Heart left ventricle (tissue), 16 donors: Measurements from ENCODE around the gene MFSD8. TPM values are rescaled to one million over a fixed set of nuclear protein-coding genes. Genes with fewer than 3 reads are reported as not detected.
"Not testable (repeated sequence)": the region's sequence is repeated elsewhere in the genome, so short reads cannot be mapped to it uniquely, and the experiment has no call there.

Source experiments
- ATAC-seq, 4 donors: fragments of 200-7000 bp; cut with Tn5 transposase; one replicate each; pipeline ENCODE4 v1.9.1; 2020 to 2022; ENCODE audit warnings: moderate library complexity in 4 of 4, mild to moderate bottlenecking in 3 of 4, moderate number of reproducible peaks in 1 of 4
- DNase-seq, 5 donors: peaks; one replicate each; pipeline ENCODE4 v3.0.0-alpha.2; 2020
- H3K27ac ChIP-seq, 12 donors: fragments of 200-600 bp; sonication (generic) in 4 of 12; one replicate each; pipeline versions ENCODE4 v1.5.0 to v1.8.0; 2016 to 2022; ENCODE audit warnings: mild to moderate bottlenecking in 2 of 12
- H3K27me3 ChIP-seq, 9 donors: fragments of 200-600 bp; sonication (generic) in 2 of 9; one replicate each; pipeline versions ENCODE4 v1.5.1 to v1.8.0; 2016 to 2022; ENCODE audit warnings: mild to moderate bottlenecking in 3 of 9
- H3K36me3 ChIP-seq, 9 donors: fragments of 200-600 bp; sonication (generic) in 2 of 9; one replicate each; pipeline versions ENCODE4 v1.5.0 to v1.8.0; 2018 to 2022; ENCODE audit warnings: mild to moderate bottlenecking in 2 of 9
- H3K4me1 ChIP-seq, 12 donors: fragments of 200-600 bp; sonication (generic) in 4 of 12; one replicate each; pipeline versions ENCODE4 v1.5.0 to v1.8.0; 2016 to 2022; ENCODE audit warnings: mild to moderate bottlenecking in 3 of 12
- H3K4me3 ChIP-seq, 12 donors: fragments of 200-600 bp; sonication (generic) in 4 of 12; one replicate each; pipeline versions ENCODE4 v1.5.0 to v1.8.0; 2017 to 2022; ENCODE audit warnings: mild to moderate bottlenecking in 9 of 12, moderate library complexity in 4 of 12
- H3K9me3 ChIP-seq, 12 donors: fragments of 200-600 bp; sonication (generic) in 4 of 12; one replicate each; pipeline versions ENCODE4 v1.5.0 to v1.8.0; 2016 to 2022; ENCODE audit warnings: mild to moderate bottlenecking in 1 of 12
- POLR2A ChIP-seq, 2 donors: fragments of 450-650 bp; IDR thresholded peaks; one replicate each; pipeline ENCODE4 v1.6.1; 2017; ENCODE audit warnings: antibody characterized with exemption in 2 of 2, mild to moderate bottlenecking in 2 of 2, moderate library complexity in 2 of 2
- WGBS, 4 donors: extraction: QIAGEN DNeasy Blood & Tissue Kit in 2 of 4; methylation state at CpG; one replicate each; pipeline versions ENCODE4 v1.1.5 to v1.1.7; 2013 to 2018; 5-methylcytosine and 5-hydroxymethylcytosine counted together
- intact Hi-C, 10 donors: fragments of 100-400 bp; cut with DNase I; formaldehyde crosslinking; loops; one replicate each; pipeline versions ENCODE4 v1.11.1 to v1.14.2; 2022
- polyA plus RNA-seq, 2 donors: library from polyadenylated mRNA; stranded (reverse); fragments of 200-250 nt; gene quantifications; one replicate each; pipeline ENCODE4 v1.2.3, GENCODE V29; 2013
- total RNA-seq, 9 donors: library from RNA; depleted of rRNA in 2 of 9; stranded (reverse); fragments of >200 nt in 2 of 9; fragmentation: NEBNext Ultra II Directional in 3 of 9; extraction: Animal tissue kit (Norgen Biotek cat#: 25700) in 3 of 9; gene quantifications; one replicate each; pipeline versions ENCODE4 v1.1.0 to v1.2.4, GENCODE V29; 2016 to 2023
- TF ChIP-seq, protein P1 (sequence below), 12 donors: fragments of 200-600 bp; sonication (generic) in 4 of 12; IDR thresholded peaks; one replicate each; pipeline versions ENCODE4 v1.5.0 to v1.8.0; 2018 to 2022; ENCODE audit warnings: antibody characterized with exemption in 12 of 12, mild to moderate bottlenecking in 5 of 12
- donor health status: ischemic (EF 13 %, LVEDD 7.1; RV severe dilation, severe dysfunction).
- donor health status: healthy with polysubstance abuse.
- donor health status: DM: no; HTN: yes; CAD: no.
- donor health status: DM: no; HTN: no; CAD: no.
- donor health status: ischemic (EF 25% LVEDD 6.9; RV normal size, moderate dysfunction).
- donor health status: ischemic (EF 25% LVEDD 5.7; RV mildly dilated, moderate dysfunction).
- donor health status: healthy.
- donor health status: DM: yes; HTN: yes; CAD: no.
- donor health status: ischemic (EF 35%, LVEDD 5.7; RV mildly dilated, moderate dysfunction).
- donor health status: nonischemic (EF 11% LVEDD 7.7; RV severe dilation, severe dysfunction).
- donor health status: DM: yes; HTN: yes; CAD: no.
- donor health status: PGD.
- donor health status: ischemic (EF 29% LVEDD 5.4; RV normal size, mild dysfunction).
- donor health status: nonischemic (EF 23%, LVEDD 6.1; RV moderate dilation, normal function).

MFSD8 gene
- total and polyA plus RNA-seq, 11 donors = 4.1 to 17.4 (median 9.7) TPM

GRCh38 chr4:127997534-127998388, 32.8 kb upstream of the MFSD8 start:
- intact Hi-C loops = no loop called here
- DNase-seq (no peak), ATAC-seq (peak in 3 of 4 donors; percentile 54 to 74 (median 55))
- H3K4me3 ChIP-seq = no peak overlapping the region
- H3K27me3 ChIP-seq = no peaks in the 10 kb centered on the region
- no peak overlapping the region for H3K27ac ChIP-seq
- peaks cover 0 to 16% (median 0%) of the 10 kb centered on the region in 12 donors for H3K4me1 ChIP-seq
- H3K9me3 ChIP-seq = peaks cover 0 to 30% (median 2%) of the 10 kb centered on the region in 12 donors
- peaks cover 0 to 54% (median 10%) of the 10 kb centered on the region in 9 donors for H3K36me3 ChIP-seq
- WGBS, 4 donors = 83 to 89% (median 86%) methylated on average over 8 of the region's 8 CpGs
- TF ChIP-seq, protein P1, sequence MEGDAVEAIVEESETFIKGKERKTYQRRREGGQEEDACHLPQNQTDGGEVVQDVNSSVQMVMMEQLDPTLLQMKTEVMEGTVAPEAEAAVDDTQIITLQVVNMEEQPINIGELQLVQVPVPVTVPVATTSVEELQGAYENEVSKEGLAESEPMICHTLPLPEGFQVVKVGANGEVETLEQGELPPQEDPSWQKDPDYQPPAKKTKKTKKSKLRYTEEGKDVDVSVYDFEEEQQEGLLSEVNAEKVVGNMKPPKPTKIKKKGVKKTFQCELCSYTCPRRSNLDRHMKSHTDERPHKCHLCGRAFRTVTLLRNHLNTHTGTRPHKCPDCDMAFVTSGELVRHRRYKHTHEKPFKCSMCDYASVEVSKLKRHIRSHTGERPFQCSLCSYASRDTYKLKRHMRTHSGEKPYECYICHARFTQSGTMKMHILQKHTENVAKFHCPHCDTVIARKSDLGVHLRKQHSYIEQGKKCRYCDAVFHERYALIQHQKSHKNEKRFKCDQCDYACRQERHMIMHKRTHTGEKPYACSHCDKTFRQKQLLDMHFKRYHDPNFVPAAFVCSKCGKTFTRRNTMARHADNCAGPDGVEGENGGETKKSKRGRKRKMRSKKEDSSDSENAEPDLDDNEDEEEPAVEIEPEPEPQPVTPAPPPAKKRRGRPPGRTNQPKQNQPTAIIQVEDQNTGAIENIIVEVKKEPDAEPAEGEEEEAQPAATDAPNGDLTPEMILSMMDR (IDR thresholded peaks at IDR 0.05) = peak in 3 of 12 donors; percentile 7 to 35 (median 18)
- TF ChIP-seq POLR2A (IDR thresholded peaks at IDR 0.05) = no peak

DNA sequence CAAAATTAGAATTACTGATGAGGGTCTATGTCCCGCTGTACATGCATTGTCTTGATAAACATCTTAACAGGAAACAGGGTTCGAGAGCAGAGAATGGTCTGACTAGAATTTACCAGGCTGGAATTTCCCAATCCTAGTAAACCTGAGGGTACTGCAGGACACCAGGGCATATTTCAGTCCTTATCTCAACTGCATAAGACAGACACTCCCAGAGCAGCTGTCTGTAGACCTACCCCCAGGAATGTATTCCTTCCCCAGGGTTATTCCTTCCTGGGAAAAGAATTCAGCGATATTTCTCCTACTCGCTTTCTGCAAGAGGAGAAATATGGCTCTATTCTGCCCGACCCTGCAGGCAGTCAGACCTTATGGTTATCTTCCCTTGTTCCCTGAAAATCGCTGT, 31.5 kb upstream of the MFSD8 start:
- peaks cover 0 to 18% (median 0%) of the 10 kb centered on the region in 12 donors for H3K4me1 ChIP-seq
- peaks cover 0 to 30% (median 2%) of the 10 kb centered on the region in 12 donors for H3K9me3 ChIP-seq
- H3K27ac ChIP-seq, ATAC-seq, H3K27me3 ChIP-seq, DNase-seq, H3K4me3 ChIP-seq, intact Hi-C loops: not testable (repeated sequence)
- H3K36me3 ChIP-seq = peaks cover 0 to 54% (median 7%) of the 10 kb centered on the region in 9 donors
- 88 to 98% (median 95%) methylated on average over 6 of the region's 6 CpGs for WGBS, 4 donors

- intact Hi-C loops = no loop called here
- DNase-seq = no peak
- TF ChIP-seq POLR2A (IDR thresholded peaks at IDR 0.05) = no peak
- TF ChIP-seq, protein P1 (IDR thresholded peaks at IDR 0.05) = no peak
- H3K4me3 ChIP-seq = no peak overlapping the region
- H3K4me1 ChIP-seq = peaks cover 0 to 18% (median 0%) of the 10 kb centered on the region in 12 donors
- no peak overlapping the region for H3K27ac ChIP-seq
- peaks cover 0 to 54% (median 10%) of the 10 kb centered on the region in 9 donors for H3K36me3 ChIP-seq
- ATAC-seq = no peak
- H3K27me3 ChIP-seq = no peaks in the 10 kb centered on the region
- 95 to 98% (median 96%) methylated on average over 1 of the region's 1 CpG for WGBS, 4 donors
- H3K9me3 ChIP-seq = peaks cover 0 to 30% (median 2%) of the 10 kb centered on the region in 12 donors
These were observed 30.8 kb upstream of the MFSD8 start for GRCh38 chr4:127995776-127996175.

GRCh38 chr4:127993151-127993550, 28.2 kb upstream of the MFSD8 start:
- TF ChIP-seq, protein P1 (IDR thresholded peaks at IDR 0.05) = no peak
- no peak for TF ChIP-seq POLR2A (IDR thresholded peaks at IDR 0.05)
- no peak for ATAC-seq
- peak overlapping the region in 1 of 12 donors; percentile 56 for H3K27ac ChIP-seq
- DNase-seq = no peak
- peaks cover 0 to 17% (median 2%) of the 10 kb centered on the region in 12 donors for H3K9me3 ChIP-seq
- H3K27me3 ChIP-seq = no peaks in the 10 kb centered on the region
- no peak overlapping the region for H3K4me3 ChIP-seq
- peaks cover 0 to 18% (median 0%) of the 10 kb centered on the region in 12 donors for H3K4me1 ChIP-seq
- peaks cover 0 to 67% (median 12%) of the 10 kb centered on the region in 9 donors for H3K36me3 ChIP-seq
- intact Hi-C loops = no loop called here
- WGBS, 4 donors = 70 to 77% (median 74%) methylated on average over 2 of the region's 2 CpGs
